Muscle layer of duodenum (tissue), 2 donors: Measurements from ENCODE around the gene SAMD10.
"Not testable (repeated sequence)": the region's sequence is repeated elsewhere in the genome, so short reads cannot be mapped to it uniquely, and the experiment has no call there.

Experiments used
- H3K27ac ChIP-seq: one replicate; pipeline ENCODE4 v1.7.0; 2013; ENCODE audit warnings: mild to moderate bottlenecking, low read length
- H3K27me3 ChIP-seq: one replicate; pipeline ENCODE4 v1.7.0; 2013; ENCODE audit warnings: low read depth, mild to moderate bottlenecking, control low read depth, low read length
- H3K36me3 ChIP-seq, 2 donors: one replicate each; pipeline ENCODE4 v1.7.0; 2013; ENCODE audit warnings: low read length in 2 of 2, control low read depth in 1 of 2, mild to moderate bottlenecking in 1 of 2; ENCODE audit not compliant: insufficient read depth in 2 of 2, control insufficient read depth in 1 of 2
- H3K4me1 ChIP-seq, 2 donors: one replicate each; pipeline ENCODE4 v1.7.0; 2013; ENCODE audit warnings: low read length in 2 of 2, mild to moderate bottlenecking in 2 of 2, control low read depth in 1 of 2, moderate library complexity in 1 of 2; ENCODE audit not compliant: insufficient read depth in 2 of 2, control insufficient read depth in 1 of 2
- H3K4me3 ChIP-seq, 2 donors: one replicate each; pipeline ENCODE4 v1.7.0; 2013; ENCODE audit warnings: low read length in 2 of 2, low read depth in 1 of 2, mild to moderate bottlenecking in 1 of 2
- H3K9me3 ChIP-seq, 2 donors: one replicate each; pipeline ENCODE4 v1.7.0; 2013; ENCODE audit warnings: low read length in 2 of 2, control low read depth in 1 of 2, mild to moderate bottlenecking in 1 of 2; ENCODE audit not compliant: control insufficient read depth in 1 of 2
- donor health status: healthy.

Gene SAMD10

GRCh38 chr20:63930971-63931553 is 48.4 kb downstream of the SAMD10 start:
- Histone ChIP-seq H3K4me3 (no peak overlapping the region), H3K27me3 (no peaks in the 10 kb centered on the region), H3K27ac (no peak overlapping the region), H3K4me1 (no peaks in the 10 kb centered on the region), H3K36me3 (peaks cover 47 to 72% of the 10 kb centered on the region in 2 donors), H3K9me3 (no peaks in the 10 kb centered on the region)

DNA sequence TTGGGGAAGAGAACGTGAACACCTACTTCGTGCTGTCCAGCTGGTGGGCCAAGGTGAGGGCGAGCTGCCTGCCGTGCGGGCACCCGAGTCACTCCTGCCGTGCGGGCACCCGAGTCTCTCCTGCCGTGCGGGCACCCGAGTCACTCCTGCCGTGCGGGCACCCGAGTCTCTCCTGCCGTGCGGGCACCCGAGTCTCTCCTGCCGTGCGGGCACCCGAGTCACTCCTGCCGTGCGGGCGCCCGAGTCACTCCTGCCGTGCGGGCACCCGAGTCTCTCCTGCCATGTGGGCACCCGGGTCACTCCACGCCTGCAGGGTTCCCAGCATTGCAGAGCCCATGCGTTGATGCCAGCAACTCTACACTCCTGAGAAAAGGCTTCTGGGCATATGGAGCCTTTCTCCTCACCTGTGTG is 50.0 kb downstream of the SAMD10 start:
- H3K9me3 ChIP-seq, H3K4me3 ChIP-seq, H3K27ac ChIP-seq, H3K4me1 ChIP-seq, H3K27me3 ChIP-seq: not testable (repeated sequence)
- H3K36me3 ChIP-seq: peaks cover 39 to 58% of the 10 kb centered on the region in 2 donors

DNA sequence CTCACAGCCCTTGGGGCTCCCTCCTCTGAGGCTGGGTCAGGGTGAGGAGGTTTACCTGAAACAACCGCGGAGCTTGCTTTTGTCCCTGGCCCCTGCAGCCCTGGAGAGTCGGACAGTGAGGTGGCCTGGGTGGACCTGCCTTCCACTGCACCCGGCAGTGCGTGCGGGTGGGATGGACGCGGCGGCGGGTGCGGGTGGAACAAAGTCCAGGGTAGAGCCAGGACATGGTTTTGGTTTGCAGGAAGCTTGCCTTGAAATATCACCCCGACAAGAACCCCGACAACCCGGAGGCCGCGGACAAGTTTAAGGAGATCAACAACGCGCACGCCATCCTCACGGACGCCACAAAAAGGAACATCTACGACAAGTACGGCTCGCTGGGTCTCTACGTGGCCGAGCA is 50.4 kb downstream of the SAMD10 start:
- no peaks in the 10 kb centered on the region for H3K27me3 ChIP-seq
- no peaks in the 10 kb centered on the region for H3K9me3 ChIP-seq
- H3K4me3 ChIP-seq: no peak overlapping the region
- H3K36me3 ChIP-seq: peaks cover 38 to 58% of the 10 kb centered on the region in 2 donors
- no peak overlapping the region for H3K27ac ChIP-seq
- H3K4me1 ChIP-seq: no peaks in the 10 kb centered on the region

DNA sequence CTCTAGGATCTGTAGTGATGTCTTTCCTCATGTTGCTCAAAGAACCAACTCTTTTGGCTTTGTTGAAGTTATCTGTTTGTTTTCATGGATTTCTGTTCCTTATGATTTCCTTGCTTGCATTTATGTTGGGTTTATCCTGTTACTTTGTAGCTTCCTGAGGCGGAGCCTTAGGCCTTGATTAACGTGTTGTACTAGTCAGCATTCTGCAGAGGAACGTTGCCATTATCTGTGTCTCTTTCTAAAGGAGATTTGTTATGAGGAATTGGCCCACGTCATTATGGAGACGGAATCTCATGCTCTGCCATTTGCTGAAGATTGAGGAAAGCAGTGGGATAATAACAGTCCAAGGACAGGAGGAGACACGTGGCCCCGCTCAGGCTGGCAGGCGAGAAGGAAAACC is 53.1 kb downstream of the SAMD10 start:
- Histone ChIP-seq H3K4me1 (no peaks in the 10 kb centered on the region), H3K4me3 (no peak overlapping the region), H3K27ac (no peak overlapping the region), H3K27me3 (no peaks in the 10 kb centered on the region), H3K9me3 (no peaks in the 10 kb centered on the region), H3K36me3 (peaks cover 27 to 39% of the 10 kb centered on the region in 2 donors)

GRCh38 chr20:63924241-63924640 is 55.2 kb downstream of the SAMD10 start:
- Histone ChIP-seq H3K27me3 (no peaks in the 10 kb centered on the region), H3K9me3 (no peaks in the 10 kb centered on the region), H3K36me3 (peaks cover 13 to 24% of the 10 kb centered on the region in 2 donors), H3K27ac (no peak overlapping the region), H3K4me3 (no peak overlapping the region), H3K4me1 (no peaks in the 10 kb centered on the region)
